Small intestine (tissue), 7 donors: ENCODE results near the gene CIDEA. TPM values are rescaled to one million over a fixed set of nuclear protein-coding genes. Genes with fewer than 3 reads are reported as not detected.

ENCODE experiments used
- DNase-seq, 2 donors: peaks; one replicate each; pipeline versions ENCODE4 v3.0.0 to v3.0.0-alpha.2; 2013
- FAIRE-seq: peaks from 2 replicates; lab custom pipeline; 2012; peaks lifted over from hg19 to GRCh38; lab: Jason Lieb, UNC
- H3K27ac ChIP-seq, 3 donors: one replicate each; pipeline ENCODE4 v1.5.1; 2013; ENCODE audit warnings: low read length in 2 of 3, mild to moderate bottlenecking in 2 of 3, control low read depth in 1 of 3, inconsistent platforms in 1 of 3, low read depth in 1 of 3, moderate library complexity in 1 of 3
- H3K27me3 ChIP-seq, 3 donors: one replicate each; pipeline ENCODE4 v1.6.1; 2013; ENCODE audit warnings: low read length in 3 of 3, inconsistent platforms in 1 of 3; ENCODE audit not compliant: control insufficient read depth in 3 of 3, insufficient read depth in 3 of 3
- H3K36me3 ChIP-seq, 3 donors: one replicate each; pipeline ENCODE4 v1.6.1; 2013; ENCODE audit warnings: low read length in 3 of 3, inconsistent platforms in 1 of 3, low read depth in 1 of 3, mild to moderate bottlenecking in 1 of 3, moderate library complexity in 1 of 3; ENCODE audit not compliant: control insufficient read depth in 3 of 3, insufficient read depth in 2 of 3
- H3K4me1 ChIP-seq, 3 donors: one replicate each; pipeline ENCODE4 v1.6.1; 2013; ENCODE audit warnings: low read length in 2 of 3, inconsistent platforms in 1 of 3, low read depth in 1 of 3, mild to moderate bottlenecking in 1 of 3, moderate library complexity in 1 of 3; ENCODE audit not compliant: control insufficient read depth in 3 of 3, insufficient read depth in 2 of 3
- H3K4me3 ChIP-seq, 3 donors: one replicate each; pipeline ENCODE4 v1.5.1; 2013; ENCODE audit warnings: low read length in 3 of 3, control low read depth in 1 of 3, inconsistent platforms in 1 of 3, low read depth in 1 of 3, mild to moderate bottlenecking in 1 of 3, moderate library complexity in 1 of 3
- H3K9me3 ChIP-seq, 2 donors: one replicate each; pipeline ENCODE4 v1.6.1; 2013; ENCODE audit warnings: low read depth in 1 of 2, low read length in 1 of 2; ENCODE audit not compliant: control insufficient read depth in 2 of 2, insufficient read depth in 1 of 2
- WGBS, 3 donors: extraction: QIAGEN DNeasy Blood & Tissue Kit; methylation state at CpG; one replicate each; pipeline ENCODE4 v1.1.7; 2013; 5-methylcytosine and 5-hydroxymethylcytosine counted together
- polyA plus RNA-seq, 4 donors: library from polyadenylated mRNA; stranded (reverse) in 3 of 4; unstranded in 1 of 4; fragments of 200-250 nt in 3 of 4; fragments of 120-200 nt in 1 of 4; gene quantifications; one replicate each; pipeline versions ENCODE4 v1.2.1 to v1.2.3, GENCODE V29; 2013
- donor health status: healthy with polysubstance abuse.
- donor health status: control.
- donor health status: control.
- donor health status: Bipolar disorder and iron deficiency.
- donor health status: healthy.

The CIDEA gene
- polyA plus RNA-seq, 4 donors = 1.6 to 8.8 TPM; not detected in 2

DNA sequence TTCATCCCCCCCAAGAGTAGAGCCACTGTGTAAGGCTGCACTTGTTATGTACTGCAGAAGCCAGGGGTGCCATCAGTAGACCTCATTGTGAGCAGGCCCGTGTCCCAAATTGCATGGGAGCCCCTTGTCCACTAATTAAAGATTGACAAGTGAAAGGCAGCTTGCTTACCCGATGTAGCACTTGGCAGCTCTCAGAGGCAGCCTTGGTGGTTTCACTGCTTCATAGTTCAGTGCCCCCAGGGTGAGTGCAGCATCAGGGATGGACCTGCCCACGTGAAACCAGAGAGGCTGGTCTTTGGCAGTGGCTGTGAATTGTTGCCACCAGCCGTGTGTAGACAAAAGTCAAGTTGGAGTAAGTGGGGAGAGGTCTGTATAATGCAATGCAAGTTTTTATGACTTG lies 67.2 kb downstream of the CIDEA start:
- Histone ChIP-seq H3K27me3 (no peaks in the 10 kb centered on the region), H3K36me3 (peaks cover 0 to 30% (median 13%) of the 10 kb centered on the region in 3 donors), H3K4me3 (no peak overlapping the region), H3K9me3 (no peaks in the 10 kb centered on the region), H3K27ac (no peak overlapping the region), H3K4me1 (no peaks in the 10 kb centered on the region)
- 60 to 66% (median 62%) methylated on average over 4 of the region's 4 CpGs for WGBS, 3 donors
- no peak for FAIRE-seq
- no peak for DNase-seq

DNA sequence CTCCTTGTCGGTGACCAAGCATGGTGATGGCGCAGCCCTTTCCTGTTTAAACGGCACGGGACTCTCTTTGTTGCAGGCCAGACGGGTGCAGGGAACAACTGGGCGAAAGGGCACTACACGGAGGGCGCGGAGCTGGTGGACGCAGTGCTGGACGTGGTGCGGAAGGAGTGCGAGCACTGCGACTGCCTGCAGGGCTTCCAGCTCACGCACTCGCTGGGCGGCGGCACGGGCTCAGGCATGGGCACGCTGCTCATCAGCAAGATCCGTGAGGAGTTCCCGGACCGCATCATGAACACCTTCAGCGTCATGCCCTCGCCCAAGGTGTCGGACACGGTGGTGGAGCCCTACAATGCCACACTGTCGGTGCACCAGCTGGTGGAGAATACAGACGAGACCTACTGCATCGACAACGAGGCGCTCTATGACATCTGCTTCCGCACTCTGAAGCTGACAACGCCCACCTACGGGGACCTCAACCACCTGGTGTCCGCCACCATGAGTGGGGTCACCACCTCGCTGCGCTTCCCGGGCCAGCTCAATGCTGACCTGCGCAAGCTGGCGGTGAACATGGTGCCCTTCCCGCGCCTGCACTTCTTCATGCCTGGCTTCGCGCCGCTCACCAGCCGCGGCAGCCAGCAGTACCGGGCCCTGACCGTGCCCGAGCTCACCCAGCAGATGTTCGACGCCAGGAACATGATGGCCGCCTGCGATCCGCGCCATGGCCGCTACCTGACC lies 71.0 kb downstream of the CIDEA start:
- no peak overlapping the region for H3K4me3 ChIP-seq
- H3K27me3 ChIP-seq = no peaks in the 10 kb centered on the region
- no peaks in the 10 kb centered on the region for H3K4me1 ChIP-seq
- no peak for FAIRE-seq
- peaks cover 4 to 60% (median 19%) of the 10 kb centered on the region in 3 donors for H3K36me3 ChIP-seq
- WGBS, 3 donors = 97 to 98% (median 98%) methylated on average over 58 of the region's 58 CpGs
- H3K27ac ChIP-seq = no peak overlapping the region
- DNase-seq = no peak
- H3K9me3 ChIP-seq = no peaks in the 10 kb centered on the region

DNA sequence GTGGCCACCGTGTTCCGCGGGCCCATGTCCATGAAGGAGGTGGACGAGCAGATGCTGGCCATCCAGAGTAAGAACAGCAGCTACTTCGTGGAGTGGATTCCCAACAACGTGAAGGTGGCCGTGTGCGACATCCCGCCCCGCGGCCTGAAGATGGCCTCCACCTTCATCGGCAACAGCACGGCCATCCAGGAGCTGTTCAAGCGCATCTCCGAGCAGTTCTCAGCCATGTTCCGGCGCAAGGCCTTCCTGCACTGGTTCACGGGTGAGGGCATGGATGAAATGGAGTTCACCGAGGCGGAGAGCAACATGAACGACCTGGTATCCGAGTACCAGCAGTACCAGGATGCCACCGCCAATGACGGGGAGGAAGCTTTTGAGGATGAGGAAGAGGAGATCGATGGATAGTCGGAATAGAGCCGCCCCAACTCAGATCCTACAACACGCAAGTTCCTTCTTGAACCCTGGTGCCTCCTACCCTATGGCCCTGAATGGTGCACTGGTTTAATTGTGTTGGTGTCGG lies 71.6 kb downstream of the CIDEA start:
- no peak for DNase-seq
- no peaks in the 10 kb centered on the region for H3K27me3 ChIP-seq
- FAIRE-seq = no peak
- no peaks in the 10 kb centered on the region for H3K4me1 ChIP-seq
- H3K9me3 ChIP-seq = no peaks in the 10 kb centered on the region
- peaks cover 4 to 63% (median 19%) of the 10 kb centered on the region in 3 donors for H3K36me3 ChIP-seq
- no peak overlapping the region for H3K4me3 ChIP-seq
- no peak overlapping the region for H3K27ac ChIP-seq
- 97 to 98% (median 98%) methylated on average over 29 of the region's 29 CpGs for WGBS, 3 donors

DNA sequence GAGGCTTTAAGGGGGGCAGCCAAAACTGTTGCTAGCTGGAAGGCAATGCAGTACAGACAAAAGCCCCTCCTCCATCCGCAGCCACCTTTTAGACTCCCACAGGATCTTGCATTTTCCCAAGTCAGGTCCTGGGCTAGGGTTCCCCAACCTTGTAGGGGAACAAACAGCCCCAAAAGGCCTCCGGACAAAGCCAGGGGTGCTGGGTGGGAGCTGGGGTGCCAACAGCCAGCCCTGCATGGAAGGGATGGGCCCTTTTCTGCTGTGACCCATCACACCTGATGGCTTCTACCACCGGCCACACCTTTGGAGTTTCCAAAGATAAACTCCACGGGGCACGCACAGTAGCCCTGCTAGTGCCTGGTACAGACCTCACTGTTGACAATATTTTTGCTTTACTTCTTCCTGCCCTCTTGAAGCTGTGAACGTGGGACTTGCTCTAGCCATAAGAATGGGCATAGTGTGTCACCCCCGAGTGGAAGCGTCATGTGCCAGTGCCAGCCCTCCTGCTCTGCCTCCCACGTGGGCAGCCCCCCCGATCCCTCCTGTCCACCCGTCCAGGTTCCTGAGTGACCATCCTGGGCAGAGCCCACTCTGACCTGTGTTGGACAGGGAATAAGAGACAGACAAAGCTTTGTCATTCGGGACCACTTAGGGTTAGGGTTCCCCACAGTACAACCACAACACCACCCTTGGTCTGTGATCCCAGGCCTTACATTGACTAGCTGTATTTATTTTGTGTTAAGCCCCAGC lies 72.7 kb downstream of the CIDEA start:
- H3K27me3 ChIP-seq = no peaks in the 10 kb centered on the region
- H3K36me3 ChIP-seq = peaks cover 4 to 66% (median 19%) of the 10 kb centered on the region in 3 donors
- H3K4me3 ChIP-seq = no peak overlapping the region
- no peak overlapping the region for H3K27ac ChIP-seq
- DNase-seq (no peak), FAIRE-seq (no peak)
- 90 to 91% (median 91%) methylated on average over 12 of the region's 12 CpGs for WGBS, 3 donors
- no peaks in the 10 kb centered on the region for H3K4me1 ChIP-seq
- H3K9me3 ChIP-seq = no peaks in the 10 kb centered on the region

Other genes with a start within 250 kb of the CIDEA start
- gene ANKRD62, start 160.5 kb upstream of the CIDEA start, polyA plus RNA-seq = under 1 TPM in 1 of 4 donors, not detected in 3; 0.27 TPM
- 10 to 100 TPM; 11.9 to 56.4 (median 29.5) TPM for gene TUBB6, start 53.9 kb downstream of the CIDEA start, polyA plus RNA-seq
- 10 to 100 TPM; 63.4 to 89.9 (median 75.5) TPM for gene AFG3L2, start 122.9 kb downstream of the CIDEA start, polyA plus RNA-seq
- gene PRELID3A, start 153.6 kb downstream of the CIDEA start, polyA plus RNA-seq = 1 to 10 TPM; 1.1 to 4.7 (median 1.9) TPM